ENCODE results near the gene KAZN.

Gene KAZN

DNA sequence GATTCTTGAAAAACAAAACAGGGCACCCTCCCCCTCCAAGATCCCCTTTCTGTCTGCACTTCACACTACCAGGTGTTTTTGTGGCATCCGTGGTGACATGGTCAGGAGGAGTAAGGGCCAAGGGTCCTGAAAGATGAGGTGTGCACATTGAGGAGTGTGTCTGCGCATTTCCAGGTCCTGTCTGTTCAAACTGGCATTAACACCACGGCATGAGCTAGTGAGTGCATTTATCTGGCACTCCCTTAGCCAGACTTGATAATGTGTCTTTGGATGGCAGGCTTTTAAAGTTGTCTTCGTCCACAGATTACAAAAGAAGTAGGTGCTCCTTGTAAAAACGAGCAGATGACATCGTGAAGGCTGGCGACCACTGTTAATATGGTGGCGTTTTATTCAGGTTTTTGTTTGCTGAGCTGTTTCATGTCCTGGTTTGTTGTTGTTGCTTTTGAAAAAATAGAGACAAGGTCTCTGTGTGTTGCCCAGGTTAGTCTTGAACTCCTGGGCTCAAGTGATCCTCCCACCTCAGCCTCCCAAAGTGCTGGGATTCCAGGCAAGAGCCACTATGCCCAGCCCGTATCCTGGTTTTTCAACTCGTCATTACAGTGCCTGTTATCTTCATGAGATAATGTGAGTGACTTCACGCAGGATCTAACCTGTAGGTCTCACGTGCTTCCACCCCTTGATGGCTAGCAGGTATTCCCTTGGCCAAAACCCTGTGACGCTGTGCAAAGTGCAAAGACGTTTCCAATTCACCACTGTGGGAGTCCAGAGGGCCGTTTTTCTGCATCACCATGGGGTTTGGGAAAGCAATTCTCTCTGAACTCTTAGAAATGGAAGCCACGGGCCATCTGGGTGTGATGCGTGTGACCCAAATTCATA lies 559.3 kb downstream of the KAZN start:
- no peak for DNase-seq

DNA sequence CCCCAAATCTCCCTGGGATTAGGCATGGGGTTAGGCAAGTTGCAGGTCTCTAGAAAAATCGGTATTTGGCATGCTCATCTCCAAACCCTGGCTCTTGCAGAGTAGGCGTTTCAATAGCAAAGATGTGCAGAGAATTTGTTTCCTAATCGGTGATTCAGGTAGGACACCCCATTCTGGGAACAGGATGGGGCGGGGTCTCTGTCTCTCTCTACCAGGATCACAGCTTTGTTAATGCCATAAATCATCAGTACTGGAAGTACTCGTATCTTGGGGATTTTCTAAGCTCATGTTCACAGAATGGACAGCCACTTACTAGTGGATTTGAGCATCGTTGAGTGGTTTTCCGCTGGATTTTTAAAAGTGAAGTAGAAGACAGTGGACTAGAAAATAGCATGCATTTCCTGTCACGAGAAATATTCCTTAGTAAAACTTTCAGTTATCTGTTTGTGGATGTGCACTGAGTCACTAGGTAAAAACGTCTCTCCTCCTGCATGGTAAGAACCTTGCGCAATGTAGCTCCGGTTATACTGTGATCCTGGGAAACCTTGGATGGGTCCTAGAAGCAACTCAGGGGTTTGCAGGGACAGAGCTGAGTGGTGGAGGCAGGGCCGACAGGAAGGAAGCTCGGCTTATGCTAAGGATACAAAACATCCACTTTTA lies 560.2 kb downstream of the KAZN start:
- DNase-seq, result no peak

DNA sequence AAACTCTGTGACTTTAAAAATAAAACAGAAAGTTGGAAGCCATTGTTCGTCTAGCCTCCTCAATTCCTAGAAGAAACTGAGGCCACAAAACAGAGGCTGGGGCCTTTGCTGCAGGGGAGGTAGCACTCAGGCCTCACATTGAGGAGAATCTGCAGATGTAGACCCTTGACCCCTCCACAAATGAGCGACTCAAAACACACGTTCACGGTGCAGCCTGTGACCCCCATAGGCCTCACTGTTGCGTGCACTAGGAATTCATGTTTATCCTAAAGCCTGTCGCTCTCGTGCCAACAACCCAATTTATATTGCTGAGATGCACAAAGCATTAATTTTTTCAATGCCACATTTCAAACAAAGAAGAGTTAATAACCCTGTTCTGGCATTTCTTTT lies 560.7 kb downstream of the KAZN start:
- DNase-seq, result no peak

DNA sequence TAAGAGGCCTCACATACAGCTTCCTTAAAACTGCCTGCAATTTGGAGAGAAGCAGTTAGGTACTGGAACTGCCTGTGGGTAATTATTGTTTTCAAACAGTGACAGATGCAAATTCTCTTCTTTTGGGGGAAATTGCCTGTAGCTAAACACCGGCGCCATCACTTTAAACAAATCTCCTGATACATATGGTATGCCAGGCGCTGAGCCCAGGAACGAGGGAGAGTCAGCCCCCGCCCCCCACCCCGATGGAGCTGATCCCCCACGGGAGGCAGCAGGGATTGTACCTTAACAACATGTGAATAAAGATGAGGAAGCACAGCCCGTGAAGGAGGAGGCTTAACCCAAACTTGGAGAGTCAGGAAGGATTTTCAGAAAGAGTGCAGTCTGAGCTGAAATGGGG lies 562.1 kb downstream of the KAZN start:
- no peak for DNase-seq

DNA sequence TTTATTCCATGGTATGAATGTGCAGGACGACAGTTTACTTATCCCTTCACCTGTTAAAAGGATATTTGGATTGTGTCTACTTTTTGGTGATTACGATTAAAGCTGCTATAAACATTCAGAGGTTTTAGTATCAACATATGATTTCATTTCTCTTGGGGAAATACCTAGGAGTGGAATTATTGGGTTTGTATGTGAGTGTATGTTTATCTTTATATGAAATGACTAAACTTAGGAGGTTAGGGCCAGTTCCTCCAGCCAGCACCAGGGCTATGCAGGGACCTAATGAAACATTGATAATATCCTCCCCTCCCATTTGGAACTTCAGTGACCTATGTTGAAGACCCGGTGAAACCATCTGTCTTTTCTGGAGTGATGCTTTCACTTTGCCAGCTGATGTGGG lies 568.9 kb downstream of the KAZN start:
- no peak for DNase-seq
